Measurements from ENCODE around the gene ELF1. TPM values are rescaled to one million over a fixed set of nuclear protein-coding genes. Genes with fewer than 3 reads are reported as not detected.

The ELF1 gene
- total and polyA plus RNA-seq, 5 experiments from 2014 or later, result 127 to 200 (median 155) TPM

DNA sequence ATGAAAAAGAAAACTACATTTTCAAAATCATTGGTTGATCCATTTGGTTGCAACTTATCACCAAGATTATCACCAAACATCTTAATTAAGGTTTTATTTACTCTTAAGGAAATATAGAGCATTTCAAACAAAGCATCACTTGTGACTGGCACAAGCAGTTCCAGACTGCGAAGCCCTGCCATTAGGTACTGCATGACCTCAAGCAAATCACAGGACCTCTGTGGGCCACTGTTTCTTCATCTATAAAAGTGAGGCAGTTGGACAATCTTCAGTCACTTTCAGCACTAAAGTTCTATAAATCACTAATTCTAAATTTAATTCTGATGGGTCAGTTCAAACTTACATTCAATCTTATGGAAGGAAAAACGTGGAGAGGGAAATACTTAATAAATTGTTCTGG is 2.0 kb downstream of the ELF1 start:
- Mint-ChIP-seq H3K9me3 (no peaks in the 10 kb centered on the region), H3K36me3 (peaks cover 0 to 9% (median 4%) of the 10 kb centered on the region in 3 donors), H3K4me1 (peaks cover 23 to 67% (median 51%) of the 10 kb centered on the region in 4 donors), H3K4me3 (peak overlapping the region; percentile 80 to 96 (median 92)), H3K27me3 (no peaks in the 10 kb centered on the region), H3K27ac (peak overlapping the region; percentile 91 to 98 (median 96))
- ATAC-seq, result peak; percentile 21 to 30
- POLR2A ChIA-PET, result interaction anchor here (0.7 to 4.7 kb wide), 5 partner anchors 9 to 70 kb away, joined by 3 to 51 read pairs (median 8); partner anchors contain the start of gene WBP4
- peak in 4 of 10 donors; percentile 19 to 32 (median 22) for DNase-seq

GRCh38 chr13:41015920-41016319 is 3.2 kb downstream of the ELF1 start:
- POLR2A ChIA-PET, result interaction anchor here (1.6 to 4.7 kb wide), 2 partner anchors 11 to 34 kb away, joined by 4 to 31 read pairs; no protein-coding TSS in a partner anchor
- peaks cover 25 to 71% (median 52%) of the 10 kb centered on the region in 4 donors for H3K4me1 Mint-ChIP-seq
- H3K9me3 Mint-ChIP-seq, result no peaks in the 10 kb centered on the region
- no peaks in the 10 kb centered on the region for H3K27me3 Mint-ChIP-seq
- ATAC-seq (no peak), DNase-seq (no peak)
- H3K36me3 Mint-ChIP-seq, result peaks cover 0 to 19% (median 9%) of the 10 kb centered on the region in 3 donors
- peak overlapping the region; percentile 87 to 98 (median 94) for H3K27ac Mint-ChIP-seq
- peak overlapping the region; percentile 80 to 94 (median 89) for H3K4me3 Mint-ChIP-seq

DNA sequence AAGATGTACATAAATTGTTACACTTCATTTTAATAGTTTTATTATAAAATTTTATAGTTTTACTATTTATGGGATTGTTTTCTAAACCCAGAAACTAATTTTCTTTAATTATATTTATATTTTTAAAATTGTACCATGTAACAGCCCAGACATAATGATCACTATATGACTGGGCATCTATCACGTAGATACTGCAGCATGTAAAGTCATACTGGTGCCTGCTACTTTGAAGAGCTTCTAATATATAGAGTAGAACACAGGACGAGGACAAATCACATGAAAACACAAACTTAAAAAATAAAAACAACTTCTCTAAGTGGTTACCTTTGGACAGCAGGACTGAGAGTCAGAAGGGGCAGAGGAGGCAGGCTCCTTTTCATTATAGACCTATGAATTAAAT is 5.3 kb downstream of the ELF1 start:
- no peaks in the 10 kb centered on the region for H3K27me3 Mint-ChIP-seq
- H3K27ac Mint-ChIP-seq, result peak overlapping the region in 9 of 10 donors; percentile 87 to 98 (median 94)
- POLR2A ChIA-PET, result interaction anchor here (0.7 to 4.7 kb wide), 6 partner anchors 9 to 46 kb away, joined by 3 to 31 read pairs (median 5); partner anchors contain the start of gene WBP4
- H3K4me1 Mint-ChIP-seq, result peaks cover 23 to 70% (median 49%) of the 10 kb centered on the region in 4 donors
- H3K4me3 Mint-ChIP-seq, result peak overlapping the region; percentile 36 to 94 (median 88)
- peaks cover 0 to 27% (median 9%) of the 10 kb centered on the region in 3 donors for H3K36me3 Mint-ChIP-seq
- H3K9me3 Mint-ChIP-seq, result no peaks in the 10 kb centered on the region
- no peak for DNase-seq
- ATAC-seq, result no peak

DNA sequence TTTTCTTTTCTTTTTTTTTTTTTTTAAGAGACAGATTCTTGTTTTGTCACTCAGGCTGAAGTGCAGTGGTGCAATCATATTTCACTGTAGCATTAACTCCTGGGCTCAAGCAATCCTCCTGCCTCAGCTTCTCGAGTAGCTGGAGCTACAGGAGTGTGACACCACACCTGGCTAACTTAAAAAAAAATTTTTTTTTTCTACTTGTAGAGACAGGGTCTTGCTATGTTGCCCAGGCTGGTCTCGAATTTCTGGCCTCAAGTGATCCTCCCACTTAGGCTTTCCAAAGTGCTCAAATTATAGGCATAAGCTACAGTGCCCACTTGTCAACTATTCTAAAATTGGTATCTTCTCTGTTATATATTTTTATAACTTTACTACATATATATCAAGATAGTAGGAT is 6.6 kb downstream of the ELF1 start:
- Mint-ChIP-seq H3K9me3 (no peaks in the 10 kb centered on the region), H3K4me1 (peaks cover 26 to 83% (median 60%) of the 10 kb centered on the region in 4 donors), H3K27me3 (no peaks in the 10 kb centered on the region), H3K36me3 (peaks cover 0 to 30% (median 9%) of the 10 kb centered on the region in 3 donors), H3K27ac (peak overlapping the region in 7 of 10 donors; percentile 41 to 86 (median 76)), H3K4me3 (peak overlapping the region in 6 of 10 donors; percentile 30 to 63 (median 40))
- POLR2A ChIA-PET, result interaction anchor here (0.6 to 4.3 kb wide), 8 partner anchors 8 to 91 kb away, joined by 3 to 17 read pairs (median 4); partner anchors contain the start of gene WBP4
- ATAC-seq (no peak), DNase-seq (no peak)

- H3K36me3 Mint-ChIP-seq, result peaks cover 0 to 30% (median 9%) of the 10 kb centered on the region in 3 donors
- peaks cover 26 to 86% (median 61%) of the 10 kb centered on the region in 4 donors for H3K4me1 Mint-ChIP-seq
- H3K27ac Mint-ChIP-seq, result peak overlapping the region; percentile 37 to 90 (median 83)
- H3K27me3 Mint-ChIP-seq, result no peaks in the 10 kb centered on the region
- no peak for ATAC-seq
- no peak for DNase-seq
- no peaks in the 10 kb centered on the region for H3K9me3 Mint-ChIP-seq
- POLR2A ChIA-PET, result interaction anchor here (0.8 to 4.3 kb wide), 6 partner anchors 8 to 49 kb away, joined by 3 to 17 read pairs (median 4); partner anchors contain the start of genes ELF1 and WBP4
- peak overlapping the region in 8 of 10 donors; percentile 30 to 70 (median 47) for H3K4me3 Mint-ChIP-seq
Measured at GRCh38 chr13:41011382-41011956, 7.6 kb downstream of the ELF1 start.

DNA sequence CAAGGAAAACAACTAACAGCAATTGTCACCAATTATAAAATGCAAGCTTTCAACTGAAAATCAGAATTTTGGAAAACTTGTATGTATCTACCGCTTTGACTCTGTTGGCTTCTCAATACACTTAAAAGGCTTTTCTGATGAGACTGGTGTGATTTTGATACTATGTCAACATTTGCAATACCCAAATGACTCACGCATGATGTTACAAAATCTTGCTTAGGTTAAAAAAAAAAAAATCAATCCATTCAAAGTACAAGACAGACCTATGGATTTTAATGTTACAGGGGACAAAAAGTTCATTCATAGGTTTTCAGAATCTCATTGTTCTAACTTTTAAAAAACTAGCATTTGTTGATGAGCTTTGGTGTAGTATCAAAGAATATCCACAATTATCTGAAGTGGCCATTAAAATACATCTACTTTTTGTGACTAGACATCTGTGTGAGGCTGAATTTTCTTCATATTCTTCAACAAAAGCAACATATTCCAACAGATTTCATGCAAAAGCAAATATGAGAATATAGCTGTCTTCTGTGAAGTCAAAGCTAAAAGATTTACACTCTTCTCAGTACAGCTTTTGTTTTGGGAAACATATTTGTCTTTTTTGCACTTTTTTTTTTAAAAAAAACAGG is 10.7 kb downstream of the ELF1 start:
- Mint-ChIP-seq H3K36me3 (peaks cover 0 to 30% (median 9%) of the 10 kb centered on the region in 3 donors), H3K27ac (peak overlapping the region in 8 of 10 donors; percentile 19 to 92 (median 74)), H3K4me1 (peaks cover 27 to 87% (median 63%) of the 10 kb centered on the region in 4 donors), H3K4me3 (peak overlapping the region in 9 of 10 donors; percentile 43 to 85 (median 74)), H3K27me3 (no peaks in the 10 kb centered on the region), H3K9me3 (no peaks in the 10 kb centered on the region)
- DNase-seq, result no peak
- ATAC-seq, result peak in 1 of 2 donors; percentile 20
- POLR2A ChIA-PET, result interaction anchor here (0.7 to 2.1 kb wide), 8 partner anchors 10 to 52 kb away, joined by 3 to 8 read pairs (median 4); partner anchors contain the start of genes ELF1 and WBP4

GRCh38 chr13:41007744-41008128 is 11.4 kb downstream of the ELF1 start:
- no peaks in the 10 kb centered on the region for H3K9me3 Mint-ChIP-seq
- peak overlapping the region in 9 of 10 donors; percentile 43 to 85 (median 74) for H3K4me3 Mint-ChIP-seq

DNA sequence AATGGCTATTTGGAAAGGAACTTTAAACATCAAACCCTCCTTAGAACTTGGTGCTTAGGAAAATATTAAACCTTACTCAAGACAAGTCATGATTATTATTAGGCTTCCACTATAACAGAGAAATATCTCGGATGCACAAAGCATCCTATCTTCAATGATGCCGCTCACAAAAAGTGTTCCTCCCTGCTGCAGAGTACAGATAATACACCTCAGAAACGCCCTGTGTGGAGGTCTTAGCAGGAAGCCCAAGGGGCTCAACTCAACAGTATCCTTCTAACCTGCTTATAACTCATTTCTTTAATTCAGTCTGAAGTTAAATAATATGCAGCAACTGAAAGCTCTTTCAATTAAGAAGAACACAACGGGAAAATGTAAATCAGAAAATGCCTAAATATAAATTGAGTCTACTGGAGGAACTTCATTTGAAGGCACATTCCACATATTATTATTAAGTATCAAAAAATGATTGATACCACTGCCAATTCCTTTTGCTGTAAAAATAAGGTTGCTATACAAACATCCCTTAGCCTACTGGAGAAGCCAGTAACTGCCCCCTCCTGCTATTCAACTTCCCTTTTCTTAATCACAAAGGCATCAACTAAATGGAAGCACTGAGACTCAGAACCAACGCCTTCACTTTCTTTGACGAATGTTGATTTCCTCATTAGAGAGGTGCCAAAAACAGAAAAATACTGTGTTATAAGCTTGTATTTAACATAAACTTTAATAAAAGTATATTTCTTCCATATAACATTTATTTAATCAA is 12.0 kb downstream of the ELF1 start:
- Mint-ChIP-seq H3K4me3 (peak overlapping the region; percentile 60 to 85 (median 73)), H3K36me3 (peaks cover 0 to 22% (median 5%) of the 10 kb centered on the region in 3 donors), H3K27ac (peak overlapping the region in 9 of 10 donors; percentile 41 to 92 (median 78)), H3K27me3 (no peaks in the 10 kb centered on the region), H3K9me3 (no peaks in the 10 kb centered on the region), H3K4me1 (peaks cover 23 to 87% (median 62%) of the 10 kb centered on the region in 4 donors)
- POLR2A ChIA-PET, result interaction anchor here (2.1 to 3.3 kb wide), 2 partner anchors 9 to 11 kb away, joined by 8 to 31 read pairs; partner anchors contain the start of gene ELF1
- DNase-seq, result no peak
- ATAC-seq, result no peak

More at GRCh38 chr13:41007744-41008128, 11.4 kb downstream of the ELF1 start:
- Mint-ChIP-seq H3K27ac (peak overlapping the region in 9 of 10 donors; percentile 2 to 92 (median 77)), H3K36me3 (peaks cover 0 to 25% (median 5%) of the 10 kb centered on the region in 3 donors), H3K27me3 (no peaks in the 10 kb centered on the region), H3K4me1 (peaks cover 23 to 87% (median 61%) of the 10 kb centered on the region in 4 donors)
- DNase-seq (no peak), ATAC-seq (no peak)
- POLR2A ChIA-PET, result interaction anchor here (1.1 to 2.1 kb wide), 3 partner anchors 10 to 53 kb away, joined by 3 to 8 read pairs (median 4); partner anchors contain the start of genes ELF1 and WBP4

- H3K27me3 Mint-ChIP-seq, result no peaks in the 10 kb centered on the region
- POLR2A ChIA-PET, result interaction anchor here (0.6 to 3.3 kb wide), 4 partner anchors 10 to 32 kb away, joined by 3 to 31 read pairs (median 6); no protein-coding TSS in a partner anchor
- H3K36me3 Mint-ChIP-seq, result peaks cover 0 to 13% (median 0%) of the 10 kb centered on the region in 3 donors
- peak in 1 of 2 donors; percentile 19 for ATAC-seq
- H3K27ac Mint-ChIP-seq, result peak overlapping the region; percentile 58 to 92 (median 88)
- H3K4me1 Mint-ChIP-seq, result peaks cover 27 to 87% (median 66%) of the 10 kb centered on the region in 4 donors
- peak overlapping the region; percentile 51 to 83 (median 66) for H3K4me3 Mint-ChIP-seq
- no peak for DNase-seq
- H3K9me3 Mint-ChIP-seq, result no peaks in the 10 kb centered on the region
Measured at GRCh38 chr13:41006306-41006705, 12.8 kb downstream of the ELF1 start.

DNA sequence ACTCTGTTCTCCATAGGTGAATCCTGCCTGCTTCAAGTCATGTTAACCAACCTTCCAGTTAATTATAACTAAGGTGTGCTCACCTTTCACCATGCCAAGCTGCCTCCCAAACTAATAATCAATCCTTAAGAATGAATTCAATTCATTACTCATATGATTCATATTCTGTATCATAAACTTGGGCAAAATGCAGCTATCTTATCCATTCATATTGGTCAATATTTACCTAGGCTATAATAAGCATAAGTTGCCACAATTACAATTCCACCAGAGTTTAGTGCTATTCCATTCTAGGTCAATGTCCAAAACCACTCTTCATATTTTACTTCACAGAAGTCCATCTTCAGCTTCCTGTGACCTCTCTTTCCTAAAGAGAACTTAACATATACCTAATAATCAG is 13.4 kb downstream of the ELF1 start:
- POLR2A ChIA-PET, result interaction anchor here (0.7 to 3.3 kb wide), 4 partner anchors 10 to 27 kb away, joined by 3 to 31 read pairs (median 10); partner anchors contain the start of gene ELF1
- H3K36me3 Mint-ChIP-seq, result peaks cover 0 to 9% (median 0%) of the 10 kb centered on the region in 3 donors
- H3K4me1 Mint-ChIP-seq, result peaks cover 29 to 84% (median 67%) of the 10 kb centered on the region in 4 donors
- peak overlapping the region; percentile 58 to 92 (median 85) for H3K27ac Mint-ChIP-seq
- H3K9me3 Mint-ChIP-seq, result no peaks in the 10 kb centered on the region
- peak overlapping the region; percentile 51 to 77 (median 66) for H3K4me3 Mint-ChIP-seq
- ATAC-seq, result no peak
- H3K27me3 Mint-ChIP-seq, result no peaks in the 10 kb centered on the region
- DNase-seq, result no peak

DNA sequence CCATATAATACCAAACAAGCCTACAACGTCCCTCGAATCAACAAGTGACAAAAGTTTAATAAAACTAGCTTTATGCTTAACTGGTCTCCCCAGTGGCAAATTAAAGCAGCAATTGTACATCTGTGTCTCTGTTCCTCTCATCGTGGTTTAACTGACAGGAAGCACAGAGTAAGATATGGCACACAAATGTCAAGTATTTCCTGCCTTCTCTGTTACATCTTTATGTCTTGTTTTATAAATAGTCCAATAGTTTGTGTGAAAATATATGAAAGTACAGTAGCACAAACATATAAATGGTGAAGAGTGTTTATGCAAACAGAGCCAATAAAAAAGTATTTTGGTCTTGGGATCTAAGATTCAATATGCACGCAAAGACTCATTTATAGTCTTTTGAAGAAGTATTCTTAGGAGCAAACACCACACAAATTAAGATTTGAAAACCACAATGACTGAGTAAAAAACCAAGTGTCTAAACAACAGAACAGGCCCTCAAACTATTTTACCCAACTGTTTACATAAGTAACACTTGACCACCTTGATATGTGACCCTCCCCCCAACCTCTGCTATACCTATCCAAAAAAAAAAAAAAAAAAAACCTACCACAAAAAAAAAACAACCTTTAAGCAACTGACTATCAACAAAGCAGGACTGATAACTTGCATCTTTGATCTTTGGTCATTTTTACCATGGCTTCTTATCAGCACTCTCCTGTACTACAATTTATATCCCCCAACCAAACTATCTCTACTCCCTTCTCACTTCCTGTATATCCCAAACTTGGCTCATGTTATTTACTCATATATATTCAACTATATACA is 14.0 kb downstream of the ELF1 start:
- H3K36me3 Mint-ChIP-seq, result peaks cover 0 to 8% (median 0%) of the 10 kb centered on the region in 3 donors

More for the DNA sequence above, 14.0 kb downstream of the ELF1 start:
- Mint-ChIP-seq H3K4me1 (peaks cover 29 to 87% (median 66%) of the 10 kb centered on the region in 4 donors), H3K27ac (peak overlapping the region; percentile 58 to 92 (median 84)), H3K27me3 (no peaks in the 10 kb centered on the region), H3K4me3 (peak overlapping the region; percentile 47 to 77 (median 66)), H3K9me3 (no peaks in the 10 kb centered on the region)
- ATAC-seq (peak; percentile 84 to 94), DNase-seq (peak in 4 of 10 donors; percentile 37 to 71 (median 66))
- POLR2A ChIA-PET, result interaction anchor here (0.7 to 3.3 kb wide), 7 partner anchors 11 to 84 kb away, joined by 3 to 31 read pairs (median 5); partner anchors contain the start of gene ELF1
